Keratinocyte (primary cell): ENCODE results near the gene GRIN3B.
A peak's percentile ranks its signal among the peaks of the same experiment; 100 is the strongest.

Source experiments
- EZH2 ChIP-seq: IDR thresholded peaks from one replicate; pipeline ENCODE4 v1.6.1; 2012; ENCODE audit warnings: inconsistent platforms, mild to moderate bottlenecking, low read length, moderate library complexity
- TF ChIP-seq, protein P1 (sequence below), 3 experiments: IDR thresholded peaks in 1 of 3; conservative IDR thresholded peaks in 1 of 3; optimal IDR thresholded peaks in 1 of 3; 2 replicates in 2 of 3; 3 replicates in 1 of 3; pipeline versions ENCODE3 to v1.5.1; 2011; ENCODE audit warnings: low read length in 3 of 3, mild to moderate bottlenecking in 3 of 3, moderate library complexity in 2 of 3, control low read depth in 1 of 3, inconsistent platforms in 1 of 3; ENCODE audit not compliant: insufficient read depth in 2 of 3; ENCODE audit errors: extremely low read depth in 1 of 3

DNA sequence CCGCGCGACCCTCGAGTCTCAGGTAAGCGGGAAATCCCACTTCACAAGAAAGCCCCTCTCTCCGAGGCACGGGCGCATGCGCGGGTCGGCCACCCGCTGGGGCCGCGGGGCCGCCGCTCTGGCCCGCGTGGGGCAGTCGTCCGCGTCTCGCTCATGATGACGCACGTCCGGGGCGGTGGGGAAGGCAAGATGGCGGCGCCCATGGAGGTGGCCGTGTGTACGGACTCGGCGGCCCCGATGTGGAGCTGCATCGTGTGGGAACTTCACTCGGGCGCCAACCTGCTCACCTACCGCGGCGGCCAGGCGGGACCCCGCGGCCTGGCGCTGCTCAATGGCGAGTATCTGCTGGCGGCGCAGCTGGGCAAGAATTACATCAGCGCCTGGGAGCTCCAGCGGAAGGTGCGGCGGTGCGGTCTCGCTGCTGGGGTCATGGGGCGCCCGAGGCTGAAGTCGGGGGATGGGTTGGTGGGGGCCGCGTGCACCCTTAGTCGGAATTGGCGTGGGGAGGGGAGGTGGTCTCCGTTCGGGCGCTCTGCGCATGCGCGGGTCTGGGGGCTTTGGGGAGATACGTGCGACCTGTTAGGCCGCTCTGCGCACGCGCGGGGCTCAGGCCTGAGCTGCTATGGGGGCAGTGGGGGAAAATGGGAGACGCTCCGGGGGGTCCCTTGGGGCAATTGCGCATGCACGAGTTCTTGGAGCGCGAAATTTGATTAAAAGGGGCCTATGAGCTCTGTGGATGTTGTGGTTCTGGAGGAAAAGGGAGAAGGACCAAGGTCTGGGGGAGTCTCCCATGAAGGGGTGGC is 15.9 kb upstream of the GRIN3B start, which contains the start of gene WDR18:
- TF ChIP-seq, protein P1, sequence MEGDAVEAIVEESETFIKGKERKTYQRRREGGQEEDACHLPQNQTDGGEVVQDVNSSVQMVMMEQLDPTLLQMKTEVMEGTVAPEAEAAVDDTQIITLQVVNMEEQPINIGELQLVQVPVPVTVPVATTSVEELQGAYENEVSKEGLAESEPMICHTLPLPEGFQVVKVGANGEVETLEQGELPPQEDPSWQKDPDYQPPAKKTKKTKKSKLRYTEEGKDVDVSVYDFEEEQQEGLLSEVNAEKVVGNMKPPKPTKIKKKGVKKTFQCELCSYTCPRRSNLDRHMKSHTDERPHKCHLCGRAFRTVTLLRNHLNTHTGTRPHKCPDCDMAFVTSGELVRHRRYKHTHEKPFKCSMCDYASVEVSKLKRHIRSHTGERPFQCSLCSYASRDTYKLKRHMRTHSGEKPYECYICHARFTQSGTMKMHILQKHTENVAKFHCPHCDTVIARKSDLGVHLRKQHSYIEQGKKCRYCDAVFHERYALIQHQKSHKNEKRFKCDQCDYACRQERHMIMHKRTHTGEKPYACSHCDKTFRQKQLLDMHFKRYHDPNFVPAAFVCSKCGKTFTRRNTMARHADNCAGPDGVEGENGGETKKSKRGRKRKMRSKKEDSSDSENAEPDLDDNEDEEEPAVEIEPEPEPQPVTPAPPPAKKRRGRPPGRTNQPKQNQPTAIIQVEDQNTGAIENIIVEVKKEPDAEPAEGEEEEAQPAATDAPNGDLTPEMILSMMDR (optimal IDR thresholded peaks at IDR 0.05 in 1 of 3, IDR thresholded peaks at IDR 0.05 in 1 of 3, conservative IDR thresholded peaks at IDR 0.05 in 1 of 3; ENCODE audit: extremely low read depth in 1 of 3, insufficient read depth in 2 of 3, low read length in 3 of 3), result peak in 1 of 3 experiments; percentile 30
- no peak for TF ChIP-seq EZH2
